Kidney (tissue), 14 donors: ENCODE measurements around the gene RASA3. TPM values are rescaled to one million over a fixed set of nuclear protein-coding genes. Genes with fewer than 3 reads are reported as not detected.

Source experiments
- DNase-seq, 5 donors: peaks; one replicate each; pipeline ENCODE4 v3.0.0-alpha.2; 2013 to 2020
- FAIRE-seq: peaks from 2 replicates; lab custom pipeline; 2012; peaks lifted over from hg19 to GRCh38; lab: Jason Lieb, UNC
- H3K27ac ChIP-seq, 2 donors: one replicate each; pipeline ENCODE4 v1.7.0; 2013; ENCODE audit warnings: low read depth in 2 of 2, low read length in 2 of 2, inconsistent platforms in 1 of 2
- H3K27me3 ChIP-seq: one replicate; pipeline ENCODE4 v1.7.1; 2013; ENCODE audit warnings: low read length, inconsistent platforms; ENCODE audit not compliant: control insufficient read depth, insufficient read depth
- H3K36me3 ChIP-seq, 3 donors: one replicate each; pipeline versions ENCODE4 v1.7.0 to v1.7.1; 2013; ENCODE audit warnings: low read length in 3 of 3, control low read depth in 1 of 3, inconsistent platforms in 1 of 3; ENCODE audit not compliant: insufficient read depth in 3 of 3, control insufficient read depth in 2 of 3
- H3K4me1 ChIP-seq, 3 donors: one replicate each; pipeline versions ENCODE4 v1.7.0 to v1.7.1; 2013; ENCODE audit warnings: low read length in 3 of 3, inconsistent platforms in 1 of 3, low read depth in 1 of 3; ENCODE audit not compliant: control insufficient read depth in 2 of 3, insufficient read depth in 2 of 3
- H3K4me3 ChIP-seq, 3 donors: one replicate each; pipeline versions ENCODE4 v1.7.0 to v1.8.1; 2013; ENCODE audit warnings: low read length in 3 of 3, control low read depth in 1 of 3, inconsistent platforms in 1 of 3
- H3K9ac ChIP-seq, 3 donors: one replicate each; pipeline versions ENCODE4 v1.7.0 to v1.7.1; 2013; ENCODE audit warnings: low read length in 3 of 3, control low read depth in 1 of 3, inconsistent platforms in 1 of 3
- H3K9me3 ChIP-seq, 3 donors: one replicate each; pipeline versions ENCODE4 v1.7.0 to v1.7.1; 2013; ENCODE audit warnings: low read length in 3 of 3, control low read depth in 1 of 3, inconsistent platforms in 1 of 3; ENCODE audit not compliant: control insufficient read depth in 2 of 3, insufficient read depth in 1 of 3
- intact Hi-C: fragments of 100-400 bp; cut with DNase I; formaldehyde crosslinking; loops from one replicate; pipeline ENCODE4 v1.11.1; 2022
- polyA plus RNA-seq: library from polyadenylated mRNA; stranded (reverse); fragments of 350-450 nt; fragmentation: Illumina TruSeq; extraction: RNeasy Lipid Tissue Mini Kit (QIAGEN cat#74804); gene quantifications from one replicate; pipeline ENCODE4 v1.2.3, GENCODE V29; 2014; ENCODE audit warnings: low read depth, low replicate concordance; ENCODE audit not compliant: insufficient read depth
- total RNA-seq: library from RNA; stranded (reverse); fragmentation: NEBNext Ultra II Directional; extraction: Animal tissue kit (Norgen Biotek cat#: 25700); gene quantifications from one replicate; pipeline ENCODE4 v1.2.1, GENCODE V29; 2021
- TF ChIP-seq, protein P1 (sequence below): IDR thresholded peaks from 3 replicates; pipeline ENCODE4 v1.5.1; 2012; ENCODE audit warnings: mild to moderate bottlenecking, moderate library complexity, borderline replicate concordance; ENCODE audit not compliant: insufficient read depth; ENCODE audit errors: extremely low read depth
- donor health status: control.
- donor health status: control.
- donor health status: control.
- donor health status: control.
- donor health status: control.
- donor health status: DM: yes; HTN: yes; CAD: no.
- donor health status: Normal renal cell carcinoma (clear cell type).

The RASA3 gene
- total and polyA plus RNA-seq, 2 donors from 2014 or later, result 4.2 to 28.8 TPM

DNA sequence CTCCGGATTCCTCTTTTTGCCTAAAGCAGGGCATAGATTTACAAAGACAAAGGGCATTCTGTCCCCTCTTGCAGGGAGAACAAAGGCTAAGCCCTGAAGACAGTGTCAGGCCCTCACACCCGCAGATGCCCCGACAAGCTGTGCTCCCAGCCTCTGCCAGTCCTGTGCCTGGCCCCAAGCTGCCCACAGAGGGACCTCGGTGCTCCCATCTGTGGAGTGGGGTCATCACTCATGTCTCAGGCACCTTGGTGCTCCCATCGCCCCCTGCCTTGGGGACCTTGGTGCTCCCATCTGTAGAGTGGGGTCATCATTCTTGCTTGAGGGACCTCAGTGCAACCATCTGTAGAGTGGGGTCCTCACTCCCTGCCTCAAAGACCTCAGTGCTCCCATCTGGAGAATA lies 182.9 kb downstream of the RASA3 start:
- Histone ChIP-seq H3K9ac (no peak overlapping the region), H3K4me3 (no peak overlapping the region), H3K9me3 (no peaks in the 10 kb centered on the region), H3K27me3 (no peaks in the 10 kb centered on the region), H3K36me3 (no peaks in the 10 kb centered on the region), H3K27ac (no peak overlapping the region), H3K4me1 (no peaks in the 10 kb centered on the region)
- TF ChIP-seq, protein P1, sequence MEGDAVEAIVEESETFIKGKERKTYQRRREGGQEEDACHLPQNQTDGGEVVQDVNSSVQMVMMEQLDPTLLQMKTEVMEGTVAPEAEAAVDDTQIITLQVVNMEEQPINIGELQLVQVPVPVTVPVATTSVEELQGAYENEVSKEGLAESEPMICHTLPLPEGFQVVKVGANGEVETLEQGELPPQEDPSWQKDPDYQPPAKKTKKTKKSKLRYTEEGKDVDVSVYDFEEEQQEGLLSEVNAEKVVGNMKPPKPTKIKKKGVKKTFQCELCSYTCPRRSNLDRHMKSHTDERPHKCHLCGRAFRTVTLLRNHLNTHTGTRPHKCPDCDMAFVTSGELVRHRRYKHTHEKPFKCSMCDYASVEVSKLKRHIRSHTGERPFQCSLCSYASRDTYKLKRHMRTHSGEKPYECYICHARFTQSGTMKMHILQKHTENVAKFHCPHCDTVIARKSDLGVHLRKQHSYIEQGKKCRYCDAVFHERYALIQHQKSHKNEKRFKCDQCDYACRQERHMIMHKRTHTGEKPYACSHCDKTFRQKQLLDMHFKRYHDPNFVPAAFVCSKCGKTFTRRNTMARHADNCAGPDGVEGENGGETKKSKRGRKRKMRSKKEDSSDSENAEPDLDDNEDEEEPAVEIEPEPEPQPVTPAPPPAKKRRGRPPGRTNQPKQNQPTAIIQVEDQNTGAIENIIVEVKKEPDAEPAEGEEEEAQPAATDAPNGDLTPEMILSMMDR, result no peak
- intact Hi-C loops, result no loop called here
- DNase-seq (peak in 1 of 5 donors; percentile 53), FAIRE-seq (no peak)

DNA sequence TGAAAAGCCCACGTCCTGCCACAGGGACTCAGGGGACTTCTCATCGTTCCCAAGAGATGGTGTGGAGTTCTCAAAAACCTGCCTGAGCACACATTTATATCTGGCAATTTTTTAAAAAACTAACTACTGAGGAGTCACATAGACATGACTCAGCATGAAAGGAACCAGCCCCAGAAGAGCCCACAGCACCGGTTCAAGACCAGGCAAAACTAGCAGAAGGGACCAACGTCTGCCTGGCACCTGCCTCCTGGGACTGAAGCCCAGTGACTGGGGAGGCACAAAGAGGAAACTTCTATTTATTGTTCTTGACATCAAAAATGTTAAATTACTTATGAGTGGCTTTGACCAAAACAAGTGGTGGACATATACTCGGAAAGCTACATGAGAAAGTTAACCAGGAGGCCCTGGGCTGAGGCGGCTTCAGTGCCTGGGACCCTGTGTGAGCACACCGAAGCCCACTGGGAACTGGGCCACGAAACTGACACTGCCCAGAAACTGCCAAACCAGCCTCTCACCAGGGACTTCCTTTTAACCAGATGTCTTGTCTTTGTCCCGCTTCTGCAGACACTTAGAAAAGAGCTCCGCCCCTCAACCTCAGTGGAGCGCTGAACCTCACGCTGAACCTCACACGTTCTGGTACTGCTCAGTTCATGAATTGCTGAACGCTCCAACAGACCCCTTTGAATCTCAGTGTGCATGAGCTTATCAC lies 184.2 kb downstream of the RASA3 start:
- DNase-seq, result peak in 1 of 5 donors; percentile 54
- intact Hi-C loops, result no loop called here
- Histone ChIP-seq H3K9me3 (no peaks in the 10 kb centered on the region), H3K36me3 (no peaks in the 10 kb centered on the region), H3K4me1 (no peaks in the 10 kb centered on the region), H3K27me3 (no peaks in the 10 kb centered on the region), H3K9ac (no peak overlapping the region), H3K27ac (no peak overlapping the region), H3K4me3 (no peak overlapping the region)
- TF ChIP-seq, protein P1, result no peak
- FAIRE-seq, result no peak

DNA sequence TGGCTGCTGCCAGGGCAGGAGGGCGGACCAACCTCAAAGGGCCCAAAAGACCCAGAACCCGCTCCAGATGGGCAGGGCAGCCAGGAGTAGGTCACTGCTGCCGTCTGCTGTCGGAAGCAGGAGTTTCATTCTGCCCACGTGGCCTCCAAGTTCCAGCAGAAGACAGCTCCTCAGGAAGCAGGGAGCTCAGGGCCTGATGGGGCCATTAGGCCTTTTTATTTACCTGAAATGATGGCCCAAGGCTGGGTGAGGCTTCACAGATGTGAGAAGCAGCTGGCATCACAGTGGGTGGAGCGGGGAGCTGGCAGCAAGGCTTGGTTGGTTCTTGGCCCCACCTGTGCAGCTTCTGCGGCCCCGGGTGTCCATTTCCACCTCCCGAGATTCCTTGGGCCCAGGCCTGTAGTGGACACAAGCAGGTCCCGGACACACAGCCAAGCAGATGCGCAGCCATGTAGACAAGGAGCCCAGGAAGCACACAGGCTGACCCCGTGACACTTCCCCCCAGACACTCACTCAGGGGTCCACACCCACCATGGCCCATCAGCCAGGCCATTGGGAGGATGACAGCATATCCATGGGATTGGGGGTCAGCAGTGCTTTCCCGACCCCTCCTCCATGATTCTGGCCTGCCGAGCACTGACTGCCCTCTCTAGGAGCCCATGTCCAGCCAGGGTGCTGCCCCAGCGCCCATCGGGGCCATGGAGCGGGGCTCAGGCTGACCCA lies 185.0 kb downstream of the RASA3 start:
- Histone ChIP-seq H3K9me3 (no peaks in the 10 kb centered on the region), H3K9ac (no peak overlapping the region), H3K4me3 (no peak overlapping the region), H3K36me3 (no peaks in the 10 kb centered on the region), H3K27ac (no peak overlapping the region), H3K4me1 (no peaks in the 10 kb centered on the region), H3K27me3 (no peaks in the 10 kb centered on the region)
- intact Hi-C loops, result no loop called here
- FAIRE-seq (no peak), DNase-seq (peak in 2 of 5 donors; percentile 51 to 65)
- TF ChIP-seq, protein P1, result peak; percentile 62
